IPS-18a (cell line): ENCODE data around the gene MIPEP.

Experiments
- H3K27ac ChIP-seq: one replicate; pipeline ENCODE4 v1.5.1; 2013; ENCODE audit warnings: low read length
- H3K27me3 ChIP-seq: one replicate; pipeline ENCODE4 v1.6.1; 2013; ENCODE audit warnings: mild to moderate bottlenecking, low read length; ENCODE audit not compliant: control insufficient read depth, insufficient read depth
- H3K36me3 ChIP-seq: one replicate; pipeline ENCODE4 v1.6.1; 2013; ENCODE audit warnings: low read depth, low read length; ENCODE audit not compliant: control insufficient read depth
- H3K4me1 ChIP-seq: one replicate; pipeline ENCODE4 v1.6.1; 2013; ENCODE audit warnings: low read depth, low read length; ENCODE audit not compliant: control insufficient read depth
- H3K4me3 ChIP-seq: one replicate; pipeline ENCODE4 v1.5.1; 2013; ENCODE audit warnings: low read length
- H3K9ac ChIP-seq: one replicate; pipeline ENCODE4 v1.6.1; 2013; ENCODE audit warnings: mild to moderate bottlenecking, low read length, moderate library complexity
- H3K9me3 ChIP-seq: one replicate; pipeline ENCODE4 v1.6.1; 2013; ENCODE audit warnings: low read depth, low read length; ENCODE audit not compliant: control insufficient read depth

MIPEP gene

GRCh38 chr13:23787464-23787863 is 101.7 kb downstream of the MIPEP start:
- no peak overlapping the region for H3K4me3 ChIP-seq
- no peak overlapping the region for H3K27ac ChIP-seq
- H3K4me1 ChIP-seq: peaks cover 8% of the 10 kb centered on the region
- H3K36me3 ChIP-seq: no peaks in the 10 kb centered on the region
- H3K9me3 ChIP-seq: no peaks in the 10 kb centered on the region
- H3K27me3 ChIP-seq: no peaks in the 10 kb centered on the region
- H3K9ac ChIP-seq: no peak overlapping the region

GRCh38 chr13:23786607-23787006 is 102.6 kb downstream of the MIPEP start:
- Histone ChIP-seq H3K4me1 (peaks cover 8% of the 10 kb centered on the region), H3K4me3 (no peak overlapping the region), H3K27ac (no peak overlapping the region), H3K36me3 (no peaks in the 10 kb centered on the region), H3K9me3 (no peaks in the 10 kb centered on the region), H3K27me3 (no peaks in the 10 kb centered on the region), H3K9ac (no peak overlapping the region)

- peaks cover 10% of the 10 kb centered on the region for H3K9me3 ChIP-seq
- H3K9ac ChIP-seq: no peak overlapping the region
- H3K4me1 ChIP-seq: no peaks in the 10 kb centered on the region
- H3K4me3 ChIP-seq: no peak overlapping the region
- H3K36me3 ChIP-seq: no peaks in the 10 kb centered on the region
- H3K27ac ChIP-seq: no peak overlapping the region
- no peaks in the 10 kb centered on the region for H3K27me3 ChIP-seq
Measured at GRCh38 chr13:23778879-23779278, 110.3 kb downstream of the MIPEP start.

- no peaks in the 10 kb centered on the region for H3K27me3 ChIP-seq
- no peak overlapping the region for H3K9ac ChIP-seq
- H3K4me1 ChIP-seq: peaks cover 4% of the 10 kb centered on the region
- no peak overlapping the region for H3K4me3 ChIP-seq
- H3K9me3 ChIP-seq: peaks cover 10% of the 10 kb centered on the region
- H3K36me3 ChIP-seq: no peaks in the 10 kb centered on the region
- no peak overlapping the region for H3K27ac ChIP-seq
Measured at GRCh38 chr13:23778002-23778652, 111.1 kb downstream of the MIPEP start.

GRCh38 chr13:23777575-23777870 is 111.7 kb downstream of the MIPEP start:
- Histone ChIP-seq H3K36me3 (no peaks in the 10 kb centered on the region), H3K27ac (no peak overlapping the region), H3K9me3 (peaks cover 10% of the 10 kb centered on the region), H3K27me3 (no peaks in the 10 kb centered on the region), H3K4me3 (no peak overlapping the region), H3K9ac (no peak overlapping the region), H3K4me1 (peaks cover 4% of the 10 kb centered on the region)

GRCh38 chr13:23776698-23777574 is 112.3 kb downstream of the MIPEP start:
- no peak overlapping the region for H3K27ac ChIP-seq
- H3K27me3 ChIP-seq: no peaks in the 10 kb centered on the region
- peaks cover 4% of the 10 kb centered on the region for H3K4me1 ChIP-seq
- H3K9me3 ChIP-seq: peaks cover 10% of the 10 kb centered on the region
- H3K36me3 ChIP-seq: no peaks in the 10 kb centered on the region
- H3K4me3 ChIP-seq: no peak overlapping the region
- H3K9ac ChIP-seq: no peak overlapping the region

- H3K36me3 ChIP-seq: no peaks in the 10 kb centered on the region
- peaks cover 4% of the 10 kb centered on the region for H3K4me1 ChIP-seq
- no peaks in the 10 kb centered on the region for H3K9me3 ChIP-seq
- H3K4me3 ChIP-seq: no peak overlapping the region
- no peak overlapping the region for H3K27ac ChIP-seq
- no peak overlapping the region for H3K9ac ChIP-seq
- no peaks in the 10 kb centered on the region for H3K27me3 ChIP-seq
Measured at GRCh38 chr13:23772717-23773116, 116.5 kb downstream of the MIPEP start.

- Histone ChIP-seq H3K4me3 (no peak overlapping the region), H3K4me1 (peaks cover 4% of the 10 kb centered on the region), H3K9ac (no peak overlapping the region), H3K27ac (no peak overlapping the region), H3K9me3 (no peaks in the 10 kb centered on the region), H3K36me3 (no peaks in the 10 kb centered on the region), H3K27me3 (no peaks in the 10 kb centered on the region)
Measured at GRCh38 chr13:23771956-23772355, 117.2 kb downstream of the MIPEP start.

- H3K27me3 ChIP-seq: no peaks in the 10 kb centered on the region
- no peaks in the 10 kb centered on the region for H3K9me3 ChIP-seq
- no peak overlapping the region for H3K27ac ChIP-seq
- H3K36me3 ChIP-seq: no peaks in the 10 kb centered on the region
- no peak overlapping the region for H3K4me3 ChIP-seq
- no peak overlapping the region for H3K9ac ChIP-seq
- peaks cover 4% of the 10 kb centered on the region for H3K4me1 ChIP-seq
Measured at GRCh38 chr13:23771552-23771951, 117.6 kb downstream of the MIPEP start.

GRCh38 chr13:23770973-23771372 is 118.2 kb downstream of the MIPEP start:
- Histone ChIP-seq H3K27ac (no peak overlapping the region), H3K4me1 (peaks cover 4% of the 10 kb centered on the region), H3K9ac (no peak overlapping the region), H3K36me3 (no peaks in the 10 kb centered on the region), H3K4me3 (no peak overlapping the region), H3K9me3 (no peaks in the 10 kb centered on the region), H3K27me3 (no peaks in the 10 kb centered on the region)

- H3K9ac ChIP-seq: no peak overlapping the region
- no peak overlapping the region for H3K4me3 ChIP-seq
- H3K27ac ChIP-seq: no peak overlapping the region
- no peaks in the 10 kb centered on the region for H3K36me3 ChIP-seq
- H3K27me3 ChIP-seq: no peaks in the 10 kb centered on the region
- H3K4me1 ChIP-seq: peaks cover 4% of the 10 kb centered on the region
- no peaks in the 10 kb centered on the region for H3K9me3 ChIP-seq
Measured at GRCh38 chr13:23770428-23770827, 118.8 kb downstream of the MIPEP start.

GRCh38 chr13:23769401-23769800 is 119.8 kb downstream of the MIPEP start:
- peaks cover 4% of the 10 kb centered on the region for H3K4me1 ChIP-seq
- H3K27ac ChIP-seq: no peak overlapping the region
- no peak overlapping the region for H3K4me3 ChIP-seq
- no peaks in the 10 kb centered on the region for H3K27me3 ChIP-seq
- H3K9ac ChIP-seq: no peak overlapping the region
- H3K9me3 ChIP-seq: no peaks in the 10 kb centered on the region
- no peaks in the 10 kb centered on the region for H3K36me3 ChIP-seq
